ENCODE results near the gene PRSS38. TPM values are rescaled to one million over a fixed set of nuclear protein-coding genes. Genes with fewer than 3 reads are reported as not detected.

The PRSS38 gene
- total RNA-seq, 1 experiment from 2014 or later = not detected

- no peak for TF ChIP-seq TCF7L2 (IDR thresholded peaks at IDR 0.05; ENCODE audit: low read depth, low read length)
- no peak for TF ChIP-seq REST (IDR thresholded peaks at IDR 0.05; ENCODE audit: insufficient read depth in 1 of 2, low read depth in 2 of 2, low read length in 1 of 2)
- no peak for TF ChIP-seq SIN3A (IDR thresholded peaks at IDR 0.05; ENCODE audit: borderline replicate concordance, insufficient read depth, low read depth, low read length)
- TF ChIP-seq POLR2AphosphoS5 (IDR thresholded peaks at IDR 0.05; ENCODE audit: low read depth, low read length) = no peak
- no peak for TF ChIP-seq CTCF (IDR thresholded peaks at IDR 0.05)
- Histone ChIP-seq H3K36me3 (ENCODE audit: control insufficient read depth, insufficient read depth, low read length) (no peaks in the 10 kb centered on the region), H3K4me3 (ENCODE audit: low read depth in 2 of 2, low read length in 2 of 2) (no peak overlapping the region), H3K9me3 (ENCODE audit: control insufficient read depth, insufficient read depth, low read depth, low read length) (no peaks in the 10 kb centered on the region), H3K4me1 (ENCODE audit: control insufficient read depth, insufficient read depth, low read length) (peaks cover 22% of the 10 kb centered on the region), H3K27ac (ENCODE audit: low read length) (no peak overlapping the region), H3K27me3 (ENCODE audit: control insufficient read depth, insufficient read depth, low read length) (no peaks in the 10 kb centered on the region)
- in situ Hi-C loops (cut with HindIII; ENCODE audit: low pct_unique_long_range_greater_than_20kb, low sequenced_read_pairs) = no loop called here
- no TSS peak for BruUV-seq (replicated peaks)
- CTCF ChIA-PET = no interaction called here
- intact Hi-C loops (cut with micrococcal nuclease; ENCODE audit: unreplicated experiment) = loop anchor here (10.0 kb wide), 1 partner anchor 148 kb away; the partner anchor contains the start of gene WNT9A
- POLR2A ChIA-PET = no interaction called here
- no peak for DNase-seq (ENCODE audit: low read depth, low spot score)
- no peak for ATAC-seq
Measured at GRCh38 chr1:227797144-227797543, 18.3 kb upstream of the PRSS38 start.

GRCh38 chr1:227797625-227798024 is 17.9 kb upstream of the PRSS38 start:
- no peak for ATAC-seq
- no peak for DNase-seq (ENCODE audit: low read depth, low spot score)
- no peaks in the 10 kb centered on the region for H3K27me3 ChIP-seq (ENCODE audit: control insufficient read depth, insufficient read depth, low read length)
- POLR2A ChIA-PET = no interaction called here
- no peaks in the 10 kb centered on the region for H3K36me3 ChIP-seq (ENCODE audit: control insufficient read depth, insufficient read depth, low read length)
- in situ Hi-C loops (cut with HindIII; ENCODE audit: low pct_unique_long_range_greater_than_20kb, low sequenced_read_pairs) = no loop called here
- H3K4me3 ChIP-seq (ENCODE audit: low read depth in 2 of 2, low read length in 2 of 2) = no peak overlapping the region
- intact Hi-C loops (cut with micrococcal nuclease; ENCODE audit: unreplicated experiment) = loop anchor here (10.0 kb wide), 1 partner anchor 147 kb away; the partner anchor contains the start of gene WNT9A
- no peak overlapping the region for H3K27ac ChIP-seq (ENCODE audit: low read length)
- BruUV-seq (replicated peaks) = no TSS peak
- CTCF ChIA-PET = no interaction called here
- H3K9me3 ChIP-seq (ENCODE audit: control insufficient read depth, insufficient read depth, low read depth, low read length) = no peaks in the 10 kb centered on the region
- no peak for TF ChIP-seq REST (IDR thresholded peaks at IDR 0.05; ENCODE audit: insufficient read depth in 1 of 2, low read depth in 2 of 2, low read length in 1 of 2)
- no peak for TF ChIP-seq POLR2AphosphoS5 (IDR thresholded peaks at IDR 0.05; ENCODE audit: low read depth, low read length)
- no peak for TF ChIP-seq SIN3A (IDR thresholded peaks at IDR 0.05; ENCODE audit: borderline replicate concordance, insufficient read depth, low read depth, low read length)
- no peak for TF ChIP-seq TCF7L2 (IDR thresholded peaks at IDR 0.05; ENCODE audit: low read depth, low read length)
- TF ChIP-seq CTCF (IDR thresholded peaks at IDR 0.05) = no peak
- H3K4me1 ChIP-seq (ENCODE audit: control insufficient read depth, insufficient read depth, low read length) = peaks cover 19% of the 10 kb centered on the region
